ENCODE measurements around the gene DHRS3. TPM values are rescaled to one million over a fixed set of nuclear protein-coding genes. Genes with fewer than 3 reads are reported as not detected.

The DHRS3 gene
- total and polyA plus RNA-seq, 2 of the 13 experiments (the other 11 are each of a cell fraction or from before 2014, with no cell fraction given): 48.5 to 90.5 TPM

GRCh38 chr1:12591267-12591938, 26.6 kb downstream of the DHRS3 start (continued):
- TF ChIP-seq UBTF (CRISPR knock-in tag; IDR thresholded peaks at IDR 0.05) (no peak), SMAD1 (CRISPR knock-in tag; IDR thresholded peaks at IDR 0.05; ENCODE audit: borderline replicate concordance, low read depth) (no peak), SMAD9 (CRISPR knock-in tag; IDR thresholded peaks at IDR 0.05) (no peak), POLR2G (IDR thresholded peaks at IDR 0.05; ENCODE audit: low read depth, low read length) (0 out of 2 replicates have a peak, but pooled peaks have one; percentile 27), ZNF687 (CRISPR knock-in tag; IDR thresholded peaks at IDR 0.05) (0 out of 2 replicates have a peak, but pooled peaks have one; percentile 16), AGO2 (optimal IDR thresholded peaks at IDR 0.05; ENCODE audit: low read depth, low read length) (peak; percentile 77), RBM22 (optimal IDR thresholded peaks at IDR 0.05; ENCODE audit: low read length) (peak; percentile 18), ZNF350 (CRISPR knock-in tag; IDR thresholded peaks at IDR 0.05; ENCODE audit: borderline replicate concordance, low read depth) (no peak), CERS6 (CRISPR knock-in tag; IDR thresholded peaks at IDR 0.05) (no peak)
